Mesendoderm (in vitro differentiated cells): ENCODE data around the gene FAAH.

ENCODE experiments used
- DNase-seq: peaks from one replicate; pipeline ENCODE4 v3.0.0; 2013
- H2AK5ac ChIP-seq: 2 replicates; pipeline ENCODE4 v1.6.1; 2013; ENCODE audit warnings: low read length, inconsistent platforms
- H2BK120ac ChIP-seq: 2 replicates; pipeline ENCODE4 v1.6.1; 2013; ENCODE audit warnings: low read depth, mild to moderate bottlenecking, low read length, moderate library complexity, mixed read lengths
- H2BK15ac ChIP-seq: replicated peaks from 2 replicates; pipeline ENCODE4 v1.6.1; 2013; ENCODE audit warnings: low read depth, mild to moderate bottlenecking, moderate library complexity
- H2BK5ac ChIP-seq: 2 replicates; pipeline ENCODE4 v1.6.1; 2013; ENCODE audit warnings: low read length, inconsistent platforms
- H3K18ac ChIP-seq: 2 replicates; pipeline ENCODE4 v1.6.1; 2013; ENCODE audit warnings: mild to moderate bottlenecking, low read length, mixed read lengths
- H3K23ac ChIP-seq: one replicate; pipeline ENCODE4 v1.6.1; 2013; ENCODE audit warnings: low read length
- H3K27ac ChIP-seq: 2 replicates; pipeline ENCODE4 v1.5.1; 2013; ENCODE audit warnings: low read depth, mild to moderate bottlenecking, inconsistent platforms, low read length, moderate library complexity
- H3K27me3 ChIP-seq: 2 replicates; pipeline ENCODE4 v1.6.1; 2013; ENCODE audit warnings: low read length, control low read depth, mild to moderate bottlenecking, inconsistent platforms; ENCODE audit not compliant: insufficient read depth, poor library complexity
- H3K36me3 ChIP-seq: 2 replicates; pipeline ENCODE4 v1.6.1; 2013; ENCODE audit warnings: low read length, inconsistent platforms; ENCODE audit not compliant: control insufficient read depth, insufficient read depth
- H3K4ac ChIP-seq: one replicate; pipeline ENCODE4 v1.6.1; 2013; ENCODE audit warnings: low read depth, mild to moderate bottlenecking, low read length, moderate library complexity
- H3K4me1 ChIP-seq: 2 replicates; pipeline ENCODE4 v1.6.1; 2013; ENCODE audit warnings: low read depth, low read length, inconsistent platforms; ENCODE audit not compliant: control insufficient read depth
- H3K4me2 ChIP-seq: 2 replicates; pipeline ENCODE4 v1.6.1; 2013; ENCODE audit warnings: low read length
- H3K4me3 ChIP-seq: 2 replicates; pipeline ENCODE4 v1.5.1; 2013; ENCODE audit warnings: mild to moderate bottlenecking, low read length
- H3K56ac ChIP-seq: one replicate; pipeline ENCODE4 v1.6.1; 2013; ENCODE audit warnings: low read length
- H3K79me1 ChIP-seq: 2 replicates; pipeline ENCODE4 v1.6.1; 2013; ENCODE audit warnings: low read length, inconsistent platforms
- H3K79me2 ChIP-seq: 2 replicates; pipeline ENCODE4 v1.6.1; 2013; ENCODE audit warnings: mild to moderate bottlenecking, low read length; ENCODE audit not compliant: control insufficient read depth, insufficient read depth
- H3K9ac ChIP-seq: 2 replicates; pipeline ENCODE4 v1.6.1; 2013; ENCODE audit warnings: low read length, inconsistent platforms
- H4K5ac ChIP-seq: one replicate; pipeline ENCODE4 v1.6.1; 2013; ENCODE audit warnings: low read length
- H4K8ac ChIP-seq: one replicate; pipeline ENCODE4 v1.6.1; 2013; ENCODE audit warnings: low read depth, mild to moderate bottlenecking, control low read depth, low read length, moderate library complexity
- WGBS: extraction: QIAGEN DNeasy Blood & Tissue Kit; methylation state at CpG from one replicate; pipeline ENCODE4 v1.1.7; 2013; ENCODE audit warnings: low lambda C conversion rate, missing lambda C conversion rate; ENCODE audit not compliant: insufficient coverage; ENCODE audit errors: extremely low coverage; 5-methylcytosine and 5-hydroxymethylcytosine counted together

FAAH gene

GRCh38 chr1:46461017-46461808, 67.1 kb downstream of the FAAH start:
- H3K79me2 ChIP-seq = no peaks in the 10 kb centered on the region
- WGBS = no CpG with 5 or more reads among the region's 11 CpGs
- no peak for DNase-seq
- H2AK5ac ChIP-seq = no peak overlapping the region
- H3K9ac ChIP-seq = no peak overlapping the region
- no peak overlapping the region for H3K23ac ChIP-seq
- no peaks in the 10 kb centered on the region for H3K27me3 ChIP-seq
- peaks cover 7% of the 10 kb centered on the region for H3K4me1 ChIP-seq
- H4K8ac ChIP-seq = no peak overlapping the region
- no peak overlapping the region for H4K5ac ChIP-seq
- H3K4me2 ChIP-seq = no peak overlapping the region
- no peaks in the 10 kb centered on the region for H3K36me3 ChIP-seq
- H3K27ac ChIP-seq = no peak overlapping the region
- no peak overlapping the region for H3K4me3 ChIP-seq
- no peak overlapping the region for H2BK5ac ChIP-seq
- no peak overlapping the region for H2BK15ac ChIP-seq
- H3K79me1 ChIP-seq = no peaks in the 10 kb centered on the region
- no peak overlapping the region for H2BK120ac ChIP-seq
- no peak overlapping the region for H3K4ac ChIP-seq
- no peak overlapping the region for H3K56ac ChIP-seq
- H3K18ac ChIP-seq = no peak overlapping the region

GRCh38 chr1:46461809-46462448, 67.8 kb downstream of the FAAH start:
- H3K4me3 ChIP-seq = no peak overlapping the region
- H3K79me1 ChIP-seq = no peaks in the 10 kb centered on the region
- H3K4me1 ChIP-seq = peaks cover 8% of the 10 kb centered on the region
- no peak overlapping the region for H2AK5ac ChIP-seq
- no peak overlapping the region for H3K18ac ChIP-seq
- H2BK120ac ChIP-seq = no peak overlapping the region
- H3K4me2 ChIP-seq = no peak overlapping the region
- H3K4ac ChIP-seq = no peak overlapping the region
- no peaks in the 10 kb centered on the region for H3K36me3 ChIP-seq
- H2BK5ac ChIP-seq = no peak overlapping the region
- H3K56ac ChIP-seq = no peak overlapping the region
- no CpG with 5 or more reads among the region's 5 CpGs for WGBS
- H3K79me2 ChIP-seq = no peaks in the 10 kb centered on the region
- H3K27ac ChIP-seq = no peak overlapping the region
- H4K5ac ChIP-seq = no peak overlapping the region
- H3K9ac ChIP-seq = no peak overlapping the region
- peaks cover 1% of the 10 kb centered on the region for H3K27me3 ChIP-seq
- H2BK15ac ChIP-seq = no peak overlapping the region
- DNase-seq = peak; percentile 49
- H4K8ac ChIP-seq = no peak overlapping the region
- no peak overlapping the region for H3K23ac ChIP-seq
